ENCODE results near the gene USP17L25. TPM values are rescaled to one million over a fixed set of nuclear protein-coding genes. Genes with fewer than 3 reads are reported as not detected.
"Not testable (repeated sequence)": the region's sequence is repeated elsewhere in the genome, so short reads cannot be mapped to it uniquely, and the experiment has no call there.

The USP17L25 gene
- total RNA-seq = not detected

GRCh38 chr4:9329611-9330010, at the start of gene USP17L25:
USP17L25 (plus strand) TSS chr4:9329911; CDS start chr4:9329911, 0 bp downstream.
- not testable (repeated sequence) for DNase-seq

- DNase-seq = not testable (repeated sequence)
Observed at GRCh38 chr4:9324191-9324590, 5.5 kb upstream of the USP17L25 start.

- DNase-seq = not testable (repeated sequence)
Observed at GRCh38 chr4:9324865-9325264, 4.8 kb upstream of the USP17L25 start, which contains the start of gene USP17L24. USP17L24 (plus strand) TSS chr4:9325165; CDS start chr4:9325165, 0 bp downstream.

GRCh38 chr4:9334358-9334757, 4.6 kb downstream of the USP17L25 start, which contains the start of gene USP17L26:
USP17L26 (plus strand) TSS chr4:9334658; CDS start chr4:9334658, 0 bp downstream.
- not testable (repeated sequence) for DNase-seq

- not testable (repeated sequence) for DNase-seq
Observed at GRCh38 chr4:9339103-9339502, 9.4 kb downstream of the USP17L25 start, which contains the start of gene USP17L5. USP17L5 (plus strand) TSS chr4:9339403; CDS start chr4:9339403, 0 bp downstream.

GRCh38 chr4:9343848-9344247, 14.1 kb downstream of the USP17L25 start, which contains the start of gene USP17L27:
USP17L27 (plus strand) TSS chr4:9344148; CDS start chr4:9344148, 0 bp downstream.
- DNase-seq = not testable (repeated sequence)

GRCh38 chr4:9348593-9348992, 18.9 kb downstream of the USP17L25 start, which contains the start of gene USP17L28:
USP17L28 (plus strand) TSS chr4:9348893; CDS start chr4:9348893, 0 bp downstream.
- not testable (repeated sequence) for DNase-seq

- DNase-seq = not testable (repeated sequence)
Observed at GRCh38 chr4:9350866-9351265, 21.2 kb downstream of the USP17L25 start.

GRCh38 chr4:9353338-9353737, 23.6 kb downstream of the USP17L25 start, which contains the start of gene USP17L29:
USP17L29 (plus strand) TSS chr4:9353638; CDS start chr4:9353638, 0 bp downstream.
- DNase-seq = not testable (repeated sequence)

- not testable (repeated sequence) for DNase-seq
Observed at GRCh38 chr4:9362829-9363228, 33.1 kb downstream of the USP17L25 start, which contains the start of gene USP17L30. USP17L30 (plus strand) TSS chr4:9363129; CDS start chr4:9363129, 0 bp downstream.

GRCh38 chr4:9379881-9380280, 50.2 kb downstream of the USP17L25 start:
- not testable (repeated sequence) for DNase-seq

Other genes with a start within 250 kb of the USP17L25 start
- gene FAM90A26, start 159.5 kb upstream of the USP17L25 start, total RNA-seq = not detected
- not detected for gene USP17L10, start 119.3 kb upstream of the USP17L25 start, total RNA-seq
- not detected for gene USP17L11, start 114.5 kb upstream of the USP17L25 start, total RNA-seq
- gene USP17L12, start 109.8 kb upstream of the USP17L25 start, total RNA-seq = not detected
- not detected for gene USP17L13, start 105.0 kb upstream of the USP17L25 start, total RNA-seq
- gene USP17L15, start 95.5 kb upstream of the USP17L25 start, total RNA-seq = not detected
- not detected for gene USP17L17, start 86.0 kb upstream of the USP17L25 start, total RNA-seq
- not detected for gene USP17L18, start 81.3 kb upstream of the USP17L25 start, total RNA-seq
- not detected for gene USP17L19, start 76.5 kb upstream of the USP17L25 start, total RNA-seq
- gene USP17L20, start 71.8 kb upstream of the USP17L25 start, total RNA-seq = not detected
- gene USP17L21, start 67.0 kb upstream of the USP17L25 start, total RNA-seq = not detected
- not detected for gene USP17L22, start 62.3 kb upstream of the USP17L25 start, total RNA-seq
- gene USP17L24, start 4.7 kb upstream of the USP17L25 start, total RNA-seq = not detected
- gene USP17L26, start 4.7 kb downstream of the USP17L25 start, total RNA-seq = not detected
- gene USP17L5, start 9.5 kb downstream of the USP17L25 start, total RNA-seq = not detected
- not detected for gene USP17L27, start 14.2 kb downstream of the USP17L25 start, total RNA-seq
- gene USP17L28, start 19.0 kb downstream of the USP17L25 start, total RNA-seq = not detected
- not detected for gene USP17L29, start 23.7 kb downstream of the USP17L25 start, total RNA-seq
- gene USP17L30, start 33.2 kb downstream of the USP17L25 start, total RNA-seq = not detected
- gene DEFB131A, start 114.5 kb downstream of the USP17L25 start, total RNA-seq = not detected